RWPE1 (cell line): ENCODE data around the gene NEUROD1.

Experiments used
- CTCF ChIA-PET: fragments of 350-600 bp; sonication (Branson Sonifier 250); formaldehyde crosslinking; extraction: SDS; loops from one replicate; lab custom pipeline; 2021; lab: Yijun Ruan, JAX
- POLR2A ChIA-PET: fragments of 400-600 bp; formaldehyde crosslinking; extraction: SDS; loops from one replicate; lab custom pipeline; 2020; ENCODE audit warnings: antibody characterized with exemption; ENCODE audit not compliant: low non-redundant PET; lab: Yijun Ruan, JAX
- DNase-seq: peaks from one replicate; pipeline ENCODE4 v3.0.0; 2012; ENCODE audit warnings: low spot score
- H3K27ac ChIP-seq: fragments of 450-650 bp; 2 replicates; pipeline ENCODE4 v1.5.1; 2017
- TF ChIP-seq, protein P1 (sequence below): fragments of 450-650 bp; conservative IDR thresholded peaks from 2 replicates; pipeline ENCODE4 v1.5.1; 2017; ENCODE audit warnings: low read depth, mild to moderate bottlenecking

The NEUROD1 gene

GRCh38 chr2:181646415-181646987 lies 33.8 kb downstream of the NEUROD1 start:
- no peak for DNase-seq

GRCh38 chr2:181643151-181643550 lies 37.2 kb downstream of the NEUROD1 start:
- DNase-seq: no peak
- ChIA-PET POLR2A (no interaction called here), CTCF (interaction anchor here (1.5 kb wide), 1 partner anchor 12 kb away, joined by 4 read pairs; no protein-coding TSS in a partner anchor)
- TF ChIP-seq, protein P1, sequence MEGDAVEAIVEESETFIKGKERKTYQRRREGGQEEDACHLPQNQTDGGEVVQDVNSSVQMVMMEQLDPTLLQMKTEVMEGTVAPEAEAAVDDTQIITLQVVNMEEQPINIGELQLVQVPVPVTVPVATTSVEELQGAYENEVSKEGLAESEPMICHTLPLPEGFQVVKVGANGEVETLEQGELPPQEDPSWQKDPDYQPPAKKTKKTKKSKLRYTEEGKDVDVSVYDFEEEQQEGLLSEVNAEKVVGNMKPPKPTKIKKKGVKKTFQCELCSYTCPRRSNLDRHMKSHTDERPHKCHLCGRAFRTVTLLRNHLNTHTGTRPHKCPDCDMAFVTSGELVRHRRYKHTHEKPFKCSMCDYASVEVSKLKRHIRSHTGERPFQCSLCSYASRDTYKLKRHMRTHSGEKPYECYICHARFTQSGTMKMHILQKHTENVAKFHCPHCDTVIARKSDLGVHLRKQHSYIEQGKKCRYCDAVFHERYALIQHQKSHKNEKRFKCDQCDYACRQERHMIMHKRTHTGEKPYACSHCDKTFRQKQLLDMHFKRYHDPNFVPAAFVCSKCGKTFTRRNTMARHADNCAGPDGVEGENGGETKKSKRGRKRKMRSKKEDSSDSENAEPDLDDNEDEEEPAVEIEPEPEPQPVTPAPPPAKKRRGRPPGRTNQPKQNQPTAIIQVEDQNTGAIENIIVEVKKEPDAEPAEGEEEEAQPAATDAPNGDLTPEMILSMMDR: no peak
- no peak overlapping the region for H3K27ac ChIP-seq

More at GRCh38 chr2:181646415-181646987, 33.8 kb downstream of the NEUROD1 start:
- CTCF ChIA-PET: no interaction called here
- no peak overlapping the region for H3K27ac ChIP-seq
- POLR2A ChIA-PET: no interaction called here
- TF ChIP-seq, protein P1: no peak

GRCh38 chr2:181642086-181642485 lies 38.2 kb downstream of the NEUROD1 start:
- TF ChIP-seq, protein P1: no peak
- POLR2A ChIA-PET: no interaction called here
- CTCF ChIA-PET: interaction anchor here (0.6 to 1.5 kb wide), 3 partner anchors 13 to 1049 kb away, joined by 3 to 4 read pairs (median 3); no protein-coding TSS in a partner anchor
- no peak overlapping the region for H3K27ac ChIP-seq
- DNase-seq: no peak

GRCh38 chr2:181639686-181640085 lies 40.6 kb downstream of the NEUROD1 start:
- no peak overlapping the region for H3K27ac ChIP-seq
- ChIA-PET CTCF (no interaction called here), POLR2A (no interaction called here)
- TF ChIP-seq, protein P1: no peak
- no peak for DNase-seq

DNA sequence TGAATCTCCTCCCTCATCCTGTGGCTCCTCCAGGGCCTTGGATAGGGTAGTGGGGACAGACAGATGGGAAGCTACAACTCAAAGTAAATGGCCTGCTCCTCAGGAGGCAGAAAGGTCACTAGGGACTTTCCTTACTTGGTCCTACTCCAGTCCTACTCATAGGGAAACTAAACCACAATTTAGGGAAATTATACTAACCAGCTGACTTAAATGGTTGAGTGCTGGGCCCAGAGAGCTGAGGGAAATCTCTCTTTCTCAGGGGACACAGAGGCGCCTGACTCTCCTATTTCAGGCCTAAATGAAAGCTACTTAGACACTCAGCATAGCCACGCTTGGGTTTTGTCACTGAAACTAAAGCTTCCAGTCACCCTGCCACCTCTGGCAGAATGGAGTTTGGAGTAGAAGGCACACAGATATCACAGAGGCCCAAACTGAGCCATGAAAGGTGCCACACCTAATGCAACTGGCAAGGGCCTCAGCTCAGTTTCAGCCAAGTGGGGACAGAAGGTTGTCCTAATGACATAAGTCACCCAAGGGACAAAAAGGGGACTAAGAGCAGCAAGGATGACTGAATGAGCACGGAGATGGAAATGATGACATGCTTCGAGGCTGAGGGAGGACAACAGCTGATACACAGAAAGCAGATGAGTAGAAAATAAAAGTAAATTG lies 47.5 kb downstream of the NEUROD1 start:
- ChIA-PET CTCF (no interaction called here), POLR2A (no interaction called here)
- DNase-seq: no peak
- no peak overlapping the region for H3K27ac ChIP-seq
- TF ChIP-seq, protein P1: no peak

GRCh38 chr2:181628590-181629585 lies 51.4 kb downstream of the NEUROD1 start:
- TF ChIP-seq, protein P1: no peak
- no peak overlapping the region for H3K27ac ChIP-seq
- ChIA-PET POLR2A (no interaction called here), CTCF (interaction anchor here (0.7 to 1.1 kb wide), 2 partner anchors 13 to 281 kb away, joined by 3 read pairs; no protein-coding TSS in a partner anchor)
- DNase-seq: no peak
